Sciatic nerve (tissue), 2 donors: ENCODE measurements around the gene CBR3. TPM values are rescaled to one million over a fixed set of nuclear protein-coding genes. Genes with fewer than 3 reads are reported as not detected.
"Not testable (repeated sequence)": the region's sequence is repeated elsewhere in the genome, so short reads cannot be mapped to it uniquely, and the experiment has no call there.

ENCODE experiments used
- ATAC-seq: fragments of 200-7000 bp; cut with Tn5 transposase; one replicate; pipeline ENCODE4 v1.9.1; 2020; ENCODE audit warnings: mild to moderate bottlenecking, moderate library complexity
- DNase-seq: peaks from one replicate; pipeline ENCODE4 v3.0.0-alpha.2; 2020; ENCODE audit warnings: low spot score
- intact Hi-C: fragments of 100-400 bp; cut with DNase I; formaldehyde crosslinking; loops from one replicate; pipeline ENCODE4 v1.14.2; 2022
- total RNA-seq: library from RNA; stranded (reverse); fragmentation: NEBNext Ultra II Directional; extraction: Animal tissue kit (Norgen Biotek cat#: 25700); gene quantifications from one replicate; pipeline ENCODE4 v1.2.1, GENCODE V29; 2021
- donor health status: DM: no; HTN: no; CAD: no.
- donor health status: DM: no; HTN: no; CAD: no.

Gene CBR3
- total RNA-seq: 15.4 TPM

DNA sequence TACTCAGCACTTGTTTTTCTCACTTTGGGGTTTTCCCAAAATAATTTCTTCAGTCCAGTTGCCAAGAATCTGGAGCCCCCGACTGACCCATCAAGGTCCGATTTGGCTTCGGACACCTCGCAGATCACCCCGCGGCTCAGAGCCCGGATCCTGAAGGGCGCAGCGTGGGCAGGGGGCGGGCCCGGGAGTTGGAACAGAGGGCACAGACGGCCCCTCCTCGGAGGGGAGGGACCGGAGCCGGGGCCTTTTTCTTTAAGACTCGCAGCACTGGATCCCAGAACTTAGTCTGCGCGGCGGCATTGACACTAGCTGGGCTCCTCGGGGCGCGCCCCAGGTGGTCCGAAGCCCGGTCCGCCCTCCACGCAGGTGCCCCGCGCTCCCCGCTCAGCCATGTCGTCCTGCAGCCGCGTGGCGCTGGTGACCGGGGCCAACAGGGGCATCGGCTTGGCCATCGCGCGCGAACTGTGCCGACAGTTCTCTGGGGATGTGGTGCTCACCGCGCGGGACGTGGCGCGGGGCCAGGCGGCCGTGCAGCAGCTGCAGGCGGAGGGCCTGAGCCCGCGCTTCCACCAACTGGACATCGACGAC lies at the start of gene CBR3:
CBR3 (plus strand) TSS at position 277 of the 588 bp plus-strand sequence; CDS start at position 391, 114 bp downstream.
- intact Hi-C loops: no loop called here
- ATAC-seq: peak; percentile 80
- peak; percentile 88 for DNase-seq

DNA sequence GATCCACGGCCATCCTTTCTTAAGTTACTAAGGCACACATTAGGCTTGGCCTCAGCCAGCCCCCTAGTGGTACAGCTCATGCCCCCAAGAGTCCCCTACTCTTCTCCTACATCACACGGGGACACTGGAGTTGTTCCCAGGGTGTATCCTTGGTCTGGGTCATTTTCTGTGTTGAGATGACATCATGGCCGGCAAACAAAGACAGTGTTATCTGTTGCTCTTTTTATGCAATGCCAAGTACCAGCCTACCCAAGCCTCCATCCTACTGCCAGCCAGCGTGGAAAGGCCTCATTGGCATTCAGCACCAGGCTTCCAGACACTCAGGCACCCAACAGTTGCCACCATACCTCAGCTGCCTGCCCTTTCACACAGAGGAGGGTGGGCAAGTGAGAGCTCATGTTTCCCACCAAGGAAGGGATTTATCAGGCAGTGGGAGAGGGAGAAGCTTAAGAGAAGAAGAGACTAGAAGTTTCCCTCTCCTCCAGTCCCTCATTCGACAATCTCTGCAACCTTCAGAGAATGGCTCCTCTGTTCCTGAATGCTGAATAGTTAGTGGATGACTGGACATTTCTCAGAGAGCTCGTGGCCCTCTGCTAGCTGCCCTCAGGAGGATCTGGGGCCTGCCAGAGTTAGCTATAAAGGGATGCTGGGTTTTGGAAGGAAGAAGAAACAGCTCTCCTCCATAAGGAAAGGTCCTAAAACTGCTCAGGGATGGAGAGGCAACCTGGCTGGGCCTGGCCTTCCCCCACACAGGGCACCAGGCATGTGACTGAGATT lies 47.3 kb upstream of the CBR3 start:
- ATAC-seq (peak; percentile 71), DNase-seq (no peak)
- intact Hi-C loops: no loop called here

DNA sequence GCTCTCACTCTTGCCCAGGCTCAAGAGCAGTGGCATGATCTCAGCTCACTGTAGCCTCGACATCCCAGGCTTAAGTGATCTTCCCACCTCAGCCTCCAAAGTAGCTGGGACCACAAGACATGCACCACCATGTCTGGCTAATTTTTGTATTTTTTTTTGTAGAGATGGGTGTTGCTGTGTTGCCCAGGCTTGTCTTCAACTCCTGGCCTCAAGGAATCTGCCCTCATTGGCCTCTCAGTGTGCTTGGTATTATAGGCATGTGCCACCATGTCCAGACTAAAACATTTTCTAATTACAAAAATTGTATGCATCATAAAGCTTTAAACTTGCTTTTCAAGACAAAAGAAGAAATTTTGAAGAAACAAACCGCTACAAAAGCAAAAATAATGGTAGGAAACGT lies 44.9 kb upstream of the CBR3 start:
- no peak for ATAC-seq
- DNase-seq: no peak
- intact Hi-C loops: no loop called here

DNA sequence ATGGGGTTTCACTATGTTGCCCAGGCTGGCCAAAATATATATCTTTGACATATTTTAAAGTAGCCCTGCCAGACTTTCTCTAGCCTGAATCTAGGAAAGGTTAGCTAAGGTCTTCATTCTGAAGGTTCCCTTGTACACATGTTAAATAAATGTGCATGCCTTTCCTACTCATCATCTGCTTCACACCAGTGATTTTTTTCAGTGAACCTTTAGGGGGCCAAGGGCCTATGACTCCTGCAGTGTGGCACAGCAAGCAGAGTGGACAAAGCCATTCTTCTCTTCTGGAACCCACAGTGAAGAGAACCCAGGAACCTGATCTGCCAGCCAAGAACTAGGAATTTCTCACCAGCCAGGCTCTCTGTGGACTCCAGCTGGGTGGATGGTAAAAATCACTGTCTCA lies 42.2 kb upstream of the CBR3 start:
- ATAC-seq: no peak

DNA sequence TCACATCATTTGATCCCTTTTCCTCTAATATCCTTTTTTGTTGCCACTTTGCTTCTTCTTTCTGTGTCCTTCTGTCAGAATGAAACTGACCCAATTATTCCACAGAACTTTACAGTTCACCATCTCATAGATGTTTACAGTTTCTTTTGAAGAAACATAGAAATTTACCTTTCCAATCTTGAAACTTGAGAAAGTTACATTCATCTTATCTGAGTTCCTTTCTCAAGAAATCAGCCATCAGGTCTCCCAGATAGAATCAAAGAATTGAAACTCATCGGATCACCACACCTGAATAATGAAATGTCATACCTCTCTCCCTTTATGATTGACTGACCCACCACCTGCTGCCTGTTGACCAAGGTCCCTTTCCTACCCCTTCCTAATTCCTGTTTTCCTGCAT lies 41.4 kb upstream of the CBR3 start:
- DNase-seq (no peak), ATAC-seq (no peak)
- intact Hi-C loops: no loop called here

More for the DNA sequence above, 42.2 kb upstream of the CBR3 start:
- DNase-seq: no peak
- intact Hi-C loops: no loop called here

DNA sequence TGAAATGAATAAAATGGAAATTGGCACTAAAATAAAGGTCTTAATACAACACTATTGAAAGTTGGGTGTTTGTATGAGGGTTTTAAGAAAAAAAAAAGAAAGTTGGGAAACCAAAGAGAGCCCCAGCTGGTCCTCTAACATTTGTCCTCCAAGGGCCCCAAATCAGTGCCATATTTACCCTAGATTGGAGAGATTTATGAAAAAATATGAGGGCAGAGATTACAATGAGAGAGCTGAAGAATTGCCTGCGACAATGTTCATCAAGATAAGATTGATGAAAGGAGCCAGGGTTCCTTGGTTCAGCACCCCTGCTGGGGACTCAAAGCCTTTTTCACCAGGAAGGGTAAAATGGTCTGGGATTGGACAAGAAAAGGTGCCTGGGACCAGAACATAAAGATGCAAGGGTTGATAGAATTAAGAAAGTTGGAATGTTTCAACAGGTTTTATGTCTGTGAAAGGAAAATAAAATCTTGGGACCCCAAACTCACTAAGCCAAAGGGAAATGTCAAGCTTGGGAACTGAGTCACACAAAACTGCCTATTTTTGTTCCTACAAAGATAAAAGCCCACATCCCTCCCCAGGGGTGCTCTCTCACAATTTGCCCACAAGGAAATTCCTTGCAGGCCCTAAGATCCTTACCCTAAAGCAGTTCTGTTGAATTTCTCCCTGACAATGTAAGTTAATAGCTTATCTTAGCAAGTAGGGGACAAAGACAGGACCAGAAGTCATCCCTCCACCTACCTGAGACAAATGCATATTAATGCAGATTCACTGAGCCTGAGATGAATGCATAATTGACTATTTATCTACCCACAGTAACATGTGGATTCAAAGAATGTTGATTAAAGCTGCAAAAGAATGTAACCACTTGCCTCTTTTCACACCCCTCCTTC lies 38.2 kb upstream of the CBR3 start:
- intact Hi-C loops: no loop called here
- no peak for DNase-seq
- no peak for ATAC-seq

DNA sequence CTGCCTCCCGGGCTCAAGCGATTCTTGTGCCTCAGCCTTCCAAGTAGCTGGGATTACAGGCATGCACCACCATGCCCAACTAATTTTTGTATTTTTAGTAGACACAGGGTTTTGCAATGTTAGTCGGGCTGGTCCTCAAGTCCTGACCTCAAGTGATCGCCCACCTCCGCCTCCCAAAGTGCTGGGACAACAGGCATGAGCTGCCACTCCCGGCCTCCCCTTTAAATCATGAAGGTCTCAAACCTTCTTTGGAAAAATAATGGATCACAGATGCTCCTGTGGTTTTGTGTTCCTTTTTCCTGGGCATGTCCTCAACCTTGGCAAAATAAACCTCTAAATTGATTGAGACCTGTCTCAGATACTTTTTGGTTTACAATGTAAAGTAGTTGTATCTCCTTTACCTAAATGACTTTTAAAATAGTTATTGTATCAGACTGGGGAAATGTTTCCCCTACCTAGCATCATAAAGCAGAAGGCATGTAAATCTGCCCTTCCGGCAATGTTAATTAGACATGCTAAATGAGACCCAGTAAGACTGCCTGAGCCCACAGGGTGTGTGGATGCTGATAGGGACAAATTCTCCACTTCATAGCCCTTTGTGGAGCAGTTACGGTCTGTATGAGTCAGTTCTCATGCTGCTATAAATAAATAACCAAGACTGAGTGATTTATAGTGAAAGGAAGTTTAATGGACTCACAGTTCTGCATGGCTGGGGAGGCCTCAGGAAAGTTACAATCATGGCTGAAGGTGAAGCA lies 37.3 kb upstream of the CBR3 start:
- ATAC-seq (no peak), DNase-seq (no peak)
- intact Hi-C loops: no loop called here

DNA sequence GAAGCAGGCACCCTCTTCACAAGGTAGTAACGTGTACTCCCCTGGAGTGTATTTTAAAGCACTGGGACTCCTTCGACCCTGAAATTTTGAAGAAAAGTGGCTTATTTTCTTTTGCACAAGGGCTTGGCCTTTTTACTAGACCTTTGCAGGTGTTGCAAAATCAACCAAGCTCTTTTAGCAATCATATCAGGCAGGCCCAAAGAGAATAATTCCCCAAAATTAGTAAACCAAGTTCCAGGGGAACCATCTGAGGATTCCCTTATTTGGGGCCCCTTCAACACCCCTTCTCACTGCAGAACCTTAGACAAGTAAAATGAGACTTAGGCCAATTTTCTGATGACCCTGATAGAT lies 36.7 kb upstream of the CBR3 start:
- ATAC-seq (no peak), DNase-seq (no peak)
- intact Hi-C loops: no loop called here

DNA sequence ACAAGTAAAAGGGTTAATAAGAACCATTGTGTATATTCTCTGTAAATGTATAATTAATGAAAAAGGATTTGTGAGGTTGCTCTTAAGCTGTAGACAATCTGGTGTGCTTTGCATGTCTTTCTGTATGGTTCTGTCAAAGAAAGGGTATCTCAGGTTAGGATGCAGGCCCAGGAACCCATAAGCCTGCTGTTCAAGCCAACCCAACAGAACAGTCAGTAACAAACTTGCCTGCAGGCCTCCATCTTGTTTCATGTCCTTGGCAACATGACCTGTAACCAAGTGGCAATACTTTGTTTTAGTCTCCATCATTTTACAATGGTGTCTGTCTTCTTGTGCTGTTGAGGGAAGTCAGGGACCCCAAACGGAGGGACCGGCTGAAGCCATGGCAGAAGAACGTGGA lies 35.9 kb upstream of the CBR3 start:
- DNase-seq (no peak), ATAC-seq (no peak)
- intact Hi-C loops: no loop called here

DNA sequence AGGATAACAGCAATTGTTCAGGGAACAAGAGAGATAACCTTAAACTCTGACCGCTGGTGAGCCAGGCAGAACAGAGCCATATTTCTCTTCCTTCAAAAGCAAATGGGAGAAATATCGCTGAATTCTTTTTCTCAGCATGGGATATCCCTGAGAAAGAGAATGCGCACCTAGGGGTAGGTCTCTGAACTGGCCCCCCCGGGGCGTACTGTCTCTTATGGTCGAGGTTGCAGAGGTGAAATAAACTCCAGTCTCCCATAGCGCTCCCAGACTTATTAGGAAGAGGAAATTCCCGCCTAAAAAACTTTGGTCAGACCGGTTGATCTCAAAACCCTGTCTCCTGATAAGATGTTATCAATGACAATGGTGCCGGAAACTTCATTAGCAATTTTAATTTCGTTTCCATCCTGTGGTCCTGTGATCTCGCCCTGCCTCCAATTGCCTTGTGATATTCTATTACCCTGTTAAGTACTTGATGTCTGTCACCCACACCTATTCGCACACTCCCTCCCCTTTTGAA lies 35.1 kb upstream of the CBR3 start:
- DNase-seq, ATAC-seq, intact Hi-C loops: not testable (repeated sequence)

DNA sequence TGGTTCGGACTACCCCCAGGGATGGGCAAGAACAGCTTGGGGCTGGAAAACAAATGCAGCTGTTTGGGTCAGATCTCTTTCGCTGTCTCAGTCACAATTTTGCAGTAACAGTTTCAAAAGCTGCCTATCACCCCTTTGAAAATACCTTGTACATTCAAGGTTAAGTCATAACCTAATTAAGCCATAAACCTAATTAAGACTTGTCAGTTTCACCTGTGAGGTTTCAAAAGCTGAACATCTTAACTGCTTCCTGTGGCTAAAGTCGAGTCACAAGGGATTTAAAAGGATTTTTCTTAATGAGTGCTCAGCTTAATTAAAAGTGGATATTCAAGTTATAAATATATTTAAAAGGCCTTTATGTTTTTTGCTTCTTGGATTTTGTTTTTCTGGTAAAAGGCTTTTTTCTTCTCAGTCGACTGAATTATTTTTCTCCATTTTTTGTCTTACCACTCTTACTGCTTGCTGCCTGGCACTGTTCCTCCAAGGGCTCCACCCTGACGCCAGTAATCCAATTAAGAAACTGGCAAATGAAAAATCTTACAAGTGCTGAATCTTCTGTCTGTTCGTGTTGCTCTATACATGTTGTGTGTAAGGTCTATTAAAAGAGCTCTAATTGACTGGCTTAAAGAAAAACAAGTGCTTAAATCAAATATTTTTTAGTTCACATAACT lies 33.8 kb upstream of the CBR3 start:
- ATAC-seq: no peak
- intact Hi-C loops: no loop called here
- DNase-seq: no peak

DNA sequence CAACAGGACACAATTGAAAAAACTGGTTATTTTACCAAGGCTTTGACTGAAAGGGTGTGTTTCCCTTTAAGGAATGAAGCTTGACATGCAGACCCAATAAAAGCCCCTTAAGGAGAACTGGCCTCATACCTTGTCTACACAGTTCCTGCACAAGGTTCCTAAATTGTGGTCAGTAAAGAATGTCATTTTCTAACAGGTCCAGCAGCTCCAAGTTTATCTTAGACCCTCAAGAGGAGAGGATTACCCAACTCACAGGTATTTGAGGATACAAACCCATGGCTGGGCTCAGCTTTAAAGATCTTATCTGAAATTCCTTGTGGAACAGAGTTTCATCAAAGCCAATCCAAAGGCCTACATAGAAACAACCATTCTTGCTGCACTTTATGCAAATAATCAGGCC lies 31.4 kb upstream of the CBR3 start:
- DNase-seq (no peak), ATAC-seq (no peak)
- intact Hi-C loops: no loop called here

DNA sequence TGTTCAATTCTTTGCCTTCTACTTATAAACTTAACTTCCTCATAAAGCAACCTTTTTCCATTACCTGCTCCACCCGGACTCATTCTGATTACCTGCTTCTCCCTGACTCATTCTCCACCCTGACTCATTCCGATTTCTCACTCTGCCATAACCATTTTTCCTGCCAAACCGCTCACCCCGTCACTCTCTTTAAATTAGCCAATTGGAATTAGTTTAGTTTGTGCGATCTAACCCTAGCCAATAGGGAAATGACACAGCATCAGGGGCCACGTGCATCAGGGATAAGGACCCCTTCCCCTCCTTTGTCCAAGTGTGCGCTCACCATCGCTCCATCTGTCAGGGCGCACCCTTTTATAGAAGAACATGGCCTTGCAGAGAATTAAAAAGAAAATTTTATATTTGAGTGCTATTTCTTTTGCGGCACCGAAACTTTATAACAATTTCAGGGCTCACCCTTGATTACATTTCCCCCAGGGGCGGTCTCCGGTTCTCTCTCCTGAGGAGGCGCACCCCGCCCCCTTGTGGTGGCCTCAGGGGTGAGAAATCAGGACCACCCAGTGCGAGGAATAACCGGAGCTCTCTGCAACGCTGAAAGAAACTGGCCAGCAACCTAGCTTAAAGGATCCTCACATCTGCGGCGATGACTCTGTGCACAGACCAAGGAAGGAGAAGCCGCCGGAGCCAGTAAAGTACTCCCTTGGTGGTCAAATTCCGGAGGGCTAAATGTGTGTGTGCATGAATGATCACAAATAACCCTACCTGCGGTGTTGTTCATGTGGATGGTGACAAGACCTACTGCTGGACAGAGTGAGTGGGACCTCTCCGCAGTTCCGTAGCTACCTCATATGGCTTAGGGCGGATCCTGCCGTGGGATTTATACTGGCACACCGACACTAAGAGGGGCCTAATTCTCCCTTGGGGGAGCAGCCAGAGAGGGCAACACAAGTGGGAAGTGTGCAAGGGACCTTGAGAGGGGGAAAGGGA lies 30.3 kb upstream of the CBR3 start:
- intact Hi-C loops: no loop called here
- peak; percentile 76 for DNase-seq
- ATAC-seq: peak; percentile 76

DNA sequence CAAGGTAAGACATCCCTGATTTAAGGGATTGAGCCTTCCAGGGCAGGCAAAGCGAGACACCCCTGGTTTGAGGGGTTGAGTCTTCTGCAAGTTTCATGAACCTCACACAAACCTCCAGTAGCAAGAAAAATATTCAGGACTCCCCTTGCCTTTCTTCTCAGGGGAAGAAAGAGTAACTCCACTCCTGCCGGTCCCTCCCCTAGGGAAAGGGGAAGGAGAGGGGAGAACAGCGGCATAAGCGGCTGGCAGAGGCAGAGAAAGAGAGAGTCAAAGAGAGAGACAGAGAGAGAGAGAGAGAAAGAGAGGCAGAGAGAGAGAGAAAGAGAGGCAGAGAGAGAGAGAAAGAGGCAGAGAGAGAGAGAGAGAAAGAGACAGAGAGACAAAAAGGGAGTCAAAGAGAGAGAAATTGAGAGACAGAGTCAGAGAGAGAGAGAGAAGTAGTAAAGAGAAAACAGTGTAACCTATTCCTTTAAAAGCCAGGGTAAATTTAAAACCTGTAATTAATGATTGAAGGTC lies 29.5 kb upstream of the CBR3 start:
- no peak for DNase-seq
- peak; percentile 32 for ATAC-seq
- intact Hi-C loops: no loop called here

DNA sequence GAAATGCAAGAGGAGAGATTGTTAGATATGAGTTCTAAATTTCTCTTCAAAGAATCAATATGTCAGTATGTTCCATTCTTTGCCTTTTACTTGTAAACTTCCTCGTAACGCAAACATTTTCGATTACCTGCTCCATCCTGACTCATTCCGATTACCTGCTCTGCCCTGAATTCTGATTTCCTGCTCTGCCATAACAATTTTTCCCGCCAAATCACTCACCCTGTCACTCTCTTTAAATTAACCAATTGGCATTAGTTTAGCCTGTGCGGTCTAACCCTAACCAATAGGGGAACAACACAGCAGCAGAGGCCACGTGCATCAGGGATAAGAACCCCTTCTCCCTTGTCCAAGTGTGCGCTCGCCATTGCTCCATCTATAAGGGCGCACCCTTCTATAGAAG lies 25.0 kb upstream of the CBR3 start:
- no peak for ATAC-seq
- no peak for DNase-seq
- intact Hi-C loops: no loop called here

DNA sequence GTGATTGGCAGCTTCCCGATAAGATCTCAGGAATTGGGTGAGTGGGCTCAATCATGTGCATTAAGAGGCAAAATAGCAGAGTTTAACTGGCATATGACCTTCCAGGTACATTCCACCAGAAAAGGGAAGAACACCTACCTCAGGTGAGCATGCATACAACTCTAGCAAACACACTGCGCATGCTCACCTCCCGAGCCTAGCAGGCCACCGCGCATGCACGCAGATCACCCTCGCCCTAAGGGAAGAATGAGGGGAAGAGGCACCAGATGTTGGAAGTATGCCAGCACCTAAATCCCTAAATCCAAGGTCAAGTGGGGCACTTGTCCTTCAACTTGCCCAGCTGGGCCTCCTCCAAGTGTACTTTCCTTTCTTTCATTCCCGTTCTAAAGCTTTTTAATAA lies 23.6 kb upstream of the CBR3 start:
- no peak for DNase-seq
- intact Hi-C loops: no loop called here
- ATAC-seq: no peak
